Fibroblast of lung (primary cell): ENCODE results near the gene RPS6KA2. TPM values are rescaled to one million over a fixed set of nuclear protein-coding genes. Genes with fewer than 3 reads are reported as not detected.

Experiments used
- DNase-seq, 2 donors: peaks; one replicate each; pipeline versions ENCODE4 v3.0.0 to v3.0.0-alpha.2; 2010; ENCODE audit warnings: low read depth in 2 of 2
- H2AFZ ChIP-seq: 2 replicates; pipeline ENCODE4 v1.5.1; 2012; ENCODE audit warnings: low read length, control low read depth, inconsistent platforms
- H3K27ac ChIP-seq: 2 replicates; pipeline ENCODE4 v1.5.1; 2011; ENCODE audit warnings: low read length, control low read depth; ENCODE audit not compliant: insufficient read depth
- H3K27me3 ChIP-seq: 2 replicates; pipeline ENCODE4 v1.5.1; 2011; ENCODE audit warnings: mild to moderate bottlenecking, low read length; ENCODE audit not compliant: control insufficient read depth, insufficient read depth
- H3K36me3 ChIP-seq: 2 replicates; pipeline ENCODE4 v1.5.1; 2011; ENCODE audit warnings: low read length; ENCODE audit not compliant: control insufficient read depth, insufficient read depth
- H3K4me1 ChIP-seq: 2 replicates; pipeline ENCODE4 v1.5.1; 2011; ENCODE audit warnings: low read length; ENCODE audit not compliant: control insufficient read depth, insufficient read depth; ENCODE audit errors: extremely low read depth
- H3K4me2 ChIP-seq: 2 replicates; pipeline ENCODE4 v1.5.1; 2011; ENCODE audit warnings: low read length, control low read depth; ENCODE audit not compliant: insufficient read depth; ENCODE audit errors: extremely low read depth
- H3K4me3 ChIP-seq, 4 experiments: fragments of 200-600 bp in 1 of 4; sonication (generic) in 1 of 4; replicated peaks in 1 of 4; 2 replicates each; pipeline ENCODE4 v1.5.1; 2011 to 2016; ENCODE audit warnings: low read length in 4 of 4, low read depth in 3 of 4, mild to moderate bottlenecking in 3 of 4, control low read depth in 2 of 4, inconsistent platforms in 1 of 4, mixed read lengths in 1 of 4; ENCODE audit not compliant: insufficient read depth in 1 of 4; ENCODE audit errors: control extremely low read depth in 1 of 4
- H3K79me2 ChIP-seq: 2 replicates; pipeline ENCODE4 v1.5.1; 2012; ENCODE audit warnings: mild to moderate bottlenecking, low read length, inconsistent platforms; ENCODE audit not compliant: control insufficient read depth, insufficient read depth
- H3K9ac ChIP-seq: 2 replicates; pipeline ENCODE4 v1.5.1; 2011; ENCODE audit warnings: mild to moderate bottlenecking, low read length, control low read depth; ENCODE audit not compliant: insufficient read depth
- H3K9me3 ChIP-seq: 2 replicates; pipeline ENCODE4 v1.5.1; 2012; ENCODE audit warnings: low read depth, low read length; ENCODE audit not compliant: control insufficient read depth, insufficient read depth
- H4K20me1 ChIP-seq: 2 replicates; pipeline ENCODE4 v1.5.1; 2011; ENCODE audit warnings: low read length; ENCODE audit not compliant: control insufficient read depth, insufficient read depth; ENCODE audit errors: extremely low read depth
- EZH2 ChIP-seq: IDR thresholded peaks from 2 replicates; pipeline ENCODE4 v1.5.1; 2012; ENCODE audit warnings: low read length, control low read depth, mild to moderate bottlenecking; ENCODE audit errors: missing control alignments
- polyA plus RNA-seq, 2 donors: library from polyadenylated mRNA; depleted of rRNA in 1 of 2; stranded (reverse) in 1 of 2; unstranded in 1 of 2; fragments of >200 nt; gene quantifications; 2 replicates each; pipeline ENCODE4 v1.2.1, GENCODE V29; 2011 to 2012; ENCODE audit warnings: missing spikeins in 1 of 2
- total RNA-seq: library from RNA; depleted of rRNA; stranded (reverse); fragments of >200 nt; gene quantifications from 2 replicates; pipeline ENCODE4 v1.2.1, GENCODE V29; 2014
- TF ChIP-seq, protein P1 (sequence below), 2 donors: IDR thresholded peaks in 1 of 2; conservative IDR thresholded peaks in 1 of 2; 1 replicate in 1 of 2; 2 replicates in 1 of 2; pipeline ENCODE4 v1.5.1; 2011 to 2012; ENCODE audit warnings: low read length in 2 of 2, control low read depth in 1 of 2, inconsistent platforms in 1 of 2, low read depth in 1 of 2, mild to moderate bottlenecking in 1 of 2

The RPS6KA2 gene
- total and polyA plus RNA-seq, 2 donors (not counting 1 experiment from before 2014, with no cell fraction given): 66.8 to 116 TPM

DNA sequence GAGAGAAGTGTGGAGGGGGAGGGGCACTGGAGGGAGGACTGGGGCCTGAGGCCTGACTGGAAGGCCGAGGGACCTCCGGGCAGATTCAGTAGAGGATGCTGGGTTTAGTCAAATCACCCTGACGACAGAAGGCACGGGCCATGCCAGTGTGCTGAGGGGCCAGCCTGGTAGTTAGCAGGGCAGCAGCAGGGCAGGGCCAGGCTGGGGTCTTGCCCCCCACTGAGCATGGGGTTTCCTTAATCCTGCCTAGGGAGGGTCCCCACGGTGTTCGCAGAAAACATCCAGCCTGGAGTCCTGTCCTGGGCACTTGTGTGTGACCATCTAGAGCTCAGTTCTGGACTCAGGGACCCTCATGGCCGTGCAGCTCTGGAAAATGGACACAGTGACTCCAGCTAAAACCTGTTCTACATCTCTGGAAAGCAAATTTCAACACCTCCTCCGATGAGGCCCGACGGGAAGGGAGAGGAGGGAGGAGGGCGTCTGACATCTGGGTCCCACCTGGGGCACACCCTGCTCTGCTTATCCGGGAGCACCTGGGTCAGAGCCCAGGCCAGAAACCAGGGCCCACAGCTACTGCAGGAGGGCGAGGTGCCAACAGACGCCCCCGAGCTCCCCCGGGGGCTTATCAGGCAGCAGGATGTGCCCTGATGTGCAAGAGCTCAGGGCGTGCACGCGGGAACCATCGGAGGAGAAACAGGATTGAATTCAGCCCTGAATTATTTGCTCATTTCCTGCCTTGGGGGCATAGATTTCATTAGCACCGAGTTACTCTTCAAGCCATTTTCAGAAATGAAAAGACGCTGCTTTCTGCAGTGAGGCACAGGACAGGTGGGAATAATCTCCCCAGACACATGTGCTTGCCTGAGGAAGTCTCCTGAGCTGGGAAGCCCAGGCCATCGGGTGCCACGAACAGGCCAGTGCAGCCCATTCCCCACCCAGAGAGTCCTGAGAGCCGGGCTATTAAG lies 166.3 kb downstream of the RPS6KA2 start:
- no peaks in the 10 kb centered on the region for H3K9me3 ChIP-seq
- no peak overlapping the region for H2AFZ ChIP-seq
- no peak for TF ChIP-seq EZH2
- TF ChIP-seq, protein P1, sequence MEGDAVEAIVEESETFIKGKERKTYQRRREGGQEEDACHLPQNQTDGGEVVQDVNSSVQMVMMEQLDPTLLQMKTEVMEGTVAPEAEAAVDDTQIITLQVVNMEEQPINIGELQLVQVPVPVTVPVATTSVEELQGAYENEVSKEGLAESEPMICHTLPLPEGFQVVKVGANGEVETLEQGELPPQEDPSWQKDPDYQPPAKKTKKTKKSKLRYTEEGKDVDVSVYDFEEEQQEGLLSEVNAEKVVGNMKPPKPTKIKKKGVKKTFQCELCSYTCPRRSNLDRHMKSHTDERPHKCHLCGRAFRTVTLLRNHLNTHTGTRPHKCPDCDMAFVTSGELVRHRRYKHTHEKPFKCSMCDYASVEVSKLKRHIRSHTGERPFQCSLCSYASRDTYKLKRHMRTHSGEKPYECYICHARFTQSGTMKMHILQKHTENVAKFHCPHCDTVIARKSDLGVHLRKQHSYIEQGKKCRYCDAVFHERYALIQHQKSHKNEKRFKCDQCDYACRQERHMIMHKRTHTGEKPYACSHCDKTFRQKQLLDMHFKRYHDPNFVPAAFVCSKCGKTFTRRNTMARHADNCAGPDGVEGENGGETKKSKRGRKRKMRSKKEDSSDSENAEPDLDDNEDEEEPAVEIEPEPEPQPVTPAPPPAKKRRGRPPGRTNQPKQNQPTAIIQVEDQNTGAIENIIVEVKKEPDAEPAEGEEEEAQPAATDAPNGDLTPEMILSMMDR (conservative IDR thresholded peaks at IDR 0.05 in 1 of 2, IDR thresholded peaks at IDR 0.05 in 1 of 2; ENCODE audit: low read depth in 1 of 2, low read length in 2 of 2): no peak
- no peaks in the 10 kb centered on the region for H4K20me1 ChIP-seq
- H3K9ac ChIP-seq: no peak overlapping the region
- peak in 1 of 2 donors; percentile 11 for DNase-seq
- H3K4me1 ChIP-seq: peaks cover 2% of the 10 kb centered on the region
- H3K36me3 ChIP-seq: peaks cover 8% of the 10 kb centered on the region
- no peaks in the 10 kb centered on the region for H3K27me3 ChIP-seq
- no peak overlapping the region for H3K27ac ChIP-seq
- no peak overlapping the region for H3K4me2 ChIP-seq
- H3K79me2 ChIP-seq: no peaks in the 10 kb centered on the region
- H3K4me3 ChIP-seq: no peak overlapping the region

DNA sequence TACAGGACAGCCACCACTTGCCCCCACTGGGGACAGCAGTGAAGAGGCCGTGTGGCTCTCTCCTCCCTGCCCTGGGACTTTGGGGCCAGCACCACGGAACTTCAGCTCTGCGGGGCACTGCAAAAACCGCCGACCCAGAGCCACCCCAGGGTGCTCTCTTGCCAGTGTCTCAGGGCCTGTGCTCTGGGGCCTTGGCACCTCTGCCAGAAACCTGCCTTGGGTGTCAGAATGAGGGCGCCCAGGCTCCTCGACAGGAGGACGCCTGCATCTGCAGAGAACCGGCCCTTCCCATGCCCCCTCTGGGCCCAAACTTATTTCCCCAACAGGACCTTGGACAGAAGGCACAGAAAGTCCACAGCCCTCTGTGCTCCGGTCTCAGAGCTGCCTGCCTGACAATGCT lies 167.1 kb downstream of the RPS6KA2 start:
- Histone ChIP-seq H4K20me1 (no peaks in the 10 kb centered on the region), H3K4me1 (no peaks in the 10 kb centered on the region), H3K9me3 (no peaks in the 10 kb centered on the region), H3K4me3 (no peak overlapping the region), H3K27me3 (no peaks in the 10 kb centered on the region), H3K36me3 (peaks cover 6% of the 10 kb centered on the region), H3K4me2 (no peak overlapping the region), H3K27ac (no peak overlapping the region), H3K9ac (no peak overlapping the region), H2AFZ (no peak overlapping the region), H3K79me2 (no peaks in the 10 kb centered on the region)
- no peak for TF ChIP-seq EZH2
- TF ChIP-seq, protein P1 (conservative IDR thresholded peaks at IDR 0.05 in 1 of 2, IDR thresholded peaks at IDR 0.05 in 1 of 2; ENCODE audit: low read depth in 1 of 2, low read length in 2 of 2): no peak
- DNase-seq: no peak

DNA sequence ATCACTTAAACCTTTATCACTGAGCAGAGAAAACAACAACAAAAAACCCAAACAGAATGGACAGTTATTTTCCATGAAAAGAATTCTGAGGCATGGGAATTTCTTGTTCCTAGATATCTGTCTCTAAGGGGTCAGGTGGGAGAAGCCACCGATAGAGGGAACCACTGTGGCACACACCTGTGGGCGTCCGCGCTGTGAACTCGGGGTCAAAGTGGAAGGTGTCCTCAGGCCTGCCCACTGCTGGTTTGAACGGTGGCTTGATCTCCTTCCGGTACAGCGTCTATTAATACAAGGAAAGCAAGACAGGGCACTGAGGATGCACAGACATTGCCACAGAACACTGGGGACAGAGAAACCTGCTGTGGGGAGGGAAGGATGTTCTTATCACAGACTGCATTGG lies 167.8 kb downstream of the RPS6KA2 start:
- Histone ChIP-seq H3K9ac (no peak overlapping the region), H3K4me1 (no peaks in the 10 kb centered on the region), H3K4me2 (no peak overlapping the region), H3K4me3 (no peak overlapping the region), H3K36me3 (peaks cover 4% of the 10 kb centered on the region), H3K27ac (no peak overlapping the region), H4K20me1 (no peaks in the 10 kb centered on the region), H3K79me2 (no peaks in the 10 kb centered on the region), H3K9me3 (no peaks in the 10 kb centered on the region), H3K27me3 (no peaks in the 10 kb centered on the region), H2AFZ (no peak overlapping the region)
- no peak for DNase-seq
- TF ChIP-seq, protein P1 (conservative IDR thresholded peaks at IDR 0.05 in 1 of 2, IDR thresholded peaks at IDR 0.05 in 1 of 2; ENCODE audit: low read depth in 1 of 2, low read length in 2 of 2): no peak
- no peak for TF ChIP-seq EZH2
